ENCODE data around the gene NLN. TPM values are rescaled to one million over a fixed set of nuclear protein-coding genes. Genes with fewer than 3 reads are reported as not detected.

Gene NLN
- total RNA-seq, 1 donor from 2014 or later, result 40.3 TPM

DNA sequence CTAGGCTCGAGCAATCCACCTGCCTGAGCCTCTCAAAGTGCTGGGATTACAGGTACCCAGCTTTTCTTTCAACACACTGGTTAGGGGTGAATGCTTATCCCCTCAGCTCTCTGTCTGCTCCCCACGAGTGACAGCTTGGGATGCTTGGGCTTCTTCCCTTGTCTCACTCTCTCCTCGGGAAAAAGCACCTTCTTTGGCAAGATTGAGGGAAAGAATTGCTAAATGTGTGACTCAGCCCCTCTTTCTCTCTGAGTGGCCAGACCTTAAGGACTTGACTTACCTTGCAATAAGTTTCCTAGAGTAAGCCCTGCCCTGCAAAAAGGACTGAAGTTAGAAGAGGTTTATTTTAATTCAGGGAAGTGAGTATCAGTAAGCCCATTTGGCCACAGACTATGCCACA, 136.3 kb downstream of the NLN start:
- TF ChIP-seq, protein P1, sequence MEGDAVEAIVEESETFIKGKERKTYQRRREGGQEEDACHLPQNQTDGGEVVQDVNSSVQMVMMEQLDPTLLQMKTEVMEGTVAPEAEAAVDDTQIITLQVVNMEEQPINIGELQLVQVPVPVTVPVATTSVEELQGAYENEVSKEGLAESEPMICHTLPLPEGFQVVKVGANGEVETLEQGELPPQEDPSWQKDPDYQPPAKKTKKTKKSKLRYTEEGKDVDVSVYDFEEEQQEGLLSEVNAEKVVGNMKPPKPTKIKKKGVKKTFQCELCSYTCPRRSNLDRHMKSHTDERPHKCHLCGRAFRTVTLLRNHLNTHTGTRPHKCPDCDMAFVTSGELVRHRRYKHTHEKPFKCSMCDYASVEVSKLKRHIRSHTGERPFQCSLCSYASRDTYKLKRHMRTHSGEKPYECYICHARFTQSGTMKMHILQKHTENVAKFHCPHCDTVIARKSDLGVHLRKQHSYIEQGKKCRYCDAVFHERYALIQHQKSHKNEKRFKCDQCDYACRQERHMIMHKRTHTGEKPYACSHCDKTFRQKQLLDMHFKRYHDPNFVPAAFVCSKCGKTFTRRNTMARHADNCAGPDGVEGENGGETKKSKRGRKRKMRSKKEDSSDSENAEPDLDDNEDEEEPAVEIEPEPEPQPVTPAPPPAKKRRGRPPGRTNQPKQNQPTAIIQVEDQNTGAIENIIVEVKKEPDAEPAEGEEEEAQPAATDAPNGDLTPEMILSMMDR (IDR thresholded peaks at IDR 0.05), result no peak
- H3K4me3 Mint-ChIP-seq (ENCODE audit: unreplicated experiment), result no peak overlapping the region
- H3K4me1 Mint-ChIP-seq (ENCODE audit: unreplicated experiment), result peaks cover 18% of the 10 kb centered on the region
- no peaks in the 10 kb centered on the region for H3K9me3 Mint-ChIP-seq (ENCODE audit: unreplicated experiment)
- no peaks in the 10 kb centered on the region for H3K36me3 Mint-ChIP-seq (ENCODE audit: unreplicated experiment)
- DNase-seq (ENCODE audit: extremely low spot score, unreplicated experiment), result no peak
- H3K27me3 Mint-ChIP-seq (ENCODE audit: unreplicated experiment), result no peaks in the 10 kb centered on the region
- no peak overlapping the region for H3K27ac Mint-ChIP-seq (ENCODE audit: unreplicated experiment)

DNA sequence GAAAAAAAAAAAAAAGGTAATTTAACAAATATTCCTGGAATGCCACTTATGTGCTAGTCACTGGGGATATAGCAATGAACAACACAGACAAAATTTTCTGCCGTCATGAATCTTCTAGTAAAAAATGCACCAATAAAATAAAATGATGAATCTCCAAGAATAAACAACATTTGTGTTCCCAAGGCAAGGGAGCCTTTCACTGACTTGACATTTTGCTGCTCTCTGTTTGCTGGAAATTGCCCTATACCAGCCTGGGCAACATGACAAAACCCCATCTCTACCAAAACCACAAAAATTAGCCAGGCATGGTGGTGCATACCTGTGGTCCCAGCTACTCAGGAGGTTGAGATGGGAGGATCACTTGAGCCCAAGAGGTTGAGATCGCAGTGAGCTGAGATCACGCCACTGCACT, 139.8 kb downstream of the NLN start:
- no peaks in the 10 kb centered on the region for H3K36me3 Mint-ChIP-seq (ENCODE audit: unreplicated experiment)

DNA sequence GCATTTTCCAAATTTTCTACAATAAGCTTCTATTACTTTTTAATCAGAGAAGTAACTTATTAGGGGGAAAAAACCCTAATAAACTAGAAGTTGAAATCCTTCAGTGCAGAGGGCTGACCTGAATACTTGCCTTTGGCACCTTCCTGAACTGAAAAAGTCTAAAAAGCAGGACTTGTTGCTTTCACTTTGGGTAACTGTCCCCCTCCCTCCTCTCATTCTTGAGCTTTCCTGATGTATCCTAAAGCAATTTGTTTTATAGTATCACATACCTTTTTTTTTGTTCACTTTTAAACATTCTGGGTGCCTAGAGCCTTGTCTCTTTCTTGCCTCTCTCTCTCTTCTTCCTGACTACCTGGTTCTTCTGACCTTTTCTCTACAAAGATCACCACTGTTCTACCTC, 140.4 kb downstream of the NLN start:
- Mint-ChIP-seq H3K36me3 (ENCODE audit: unreplicated experiment) (no peaks in the 10 kb centered on the region), H3K9me3 (ENCODE audit: unreplicated experiment) (no peaks in the 10 kb centered on the region), H3K27me3 (ENCODE audit: unreplicated experiment) (no peaks in the 10 kb centered on the region), H3K4me3 (ENCODE audit: unreplicated experiment) (peak overlapping the region; percentile 5), H3K4me1 (ENCODE audit: unreplicated experiment) (peaks cover 22% of the 10 kb centered on the region), H3K27ac (ENCODE audit: unreplicated experiment) (peak overlapping the region; percentile 39)
- no peak for DNase-seq (ENCODE audit: extremely low spot score, unreplicated experiment)
- TF ChIP-seq, protein P1 (IDR thresholded peaks at IDR 0.05), result no peak

More for the DNA sequence above, 139.8 kb downstream of the NLN start:
- Mint-ChIP-seq H3K4me3 (ENCODE audit: unreplicated experiment) (peak overlapping the region; percentile 7), H3K27me3 (ENCODE audit: unreplicated experiment) (no peaks in the 10 kb centered on the region), H3K9me3 (ENCODE audit: unreplicated experiment) (no peaks in the 10 kb centered on the region), H3K27ac (ENCODE audit: unreplicated experiment) (peak overlapping the region; percentile 39), H3K4me1 (ENCODE audit: unreplicated experiment) (peaks cover 18% of the 10 kb centered on the region)
- no peak for DNase-seq (ENCODE audit: extremely low spot score, unreplicated experiment)
- TF ChIP-seq, protein P1 (IDR thresholded peaks at IDR 0.05), result no peak

DNA sequence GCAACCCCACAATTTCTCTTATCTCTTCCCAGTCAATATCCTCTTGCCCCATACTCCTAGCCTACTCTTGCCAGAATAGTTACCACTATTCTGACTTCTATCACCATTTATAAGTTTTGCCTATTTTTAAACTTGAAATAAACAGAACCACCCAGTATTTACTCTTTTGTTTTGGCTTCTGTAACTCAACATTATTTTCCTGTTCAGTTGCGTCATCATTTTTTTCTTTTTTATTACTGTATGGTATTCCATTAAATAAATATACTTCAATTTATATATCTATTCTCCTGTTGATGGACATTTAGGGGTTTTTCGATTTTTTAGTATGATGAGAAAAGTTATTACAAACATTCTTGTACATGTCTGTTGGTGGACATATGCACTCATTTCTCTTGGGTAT, 141.7 kb downstream of the NLN start:
- Mint-ChIP-seq H3K4me3 (ENCODE audit: unreplicated experiment) (no peak overlapping the region), H3K36me3 (ENCODE audit: unreplicated experiment) (no peaks in the 10 kb centered on the region), H3K27ac (ENCODE audit: unreplicated experiment) (no peak overlapping the region), H3K4me1 (ENCODE audit: unreplicated experiment) (peaks cover 28% of the 10 kb centered on the region), H3K27me3 (ENCODE audit: unreplicated experiment) (no peaks in the 10 kb centered on the region), H3K9me3 (ENCODE audit: unreplicated experiment) (no peaks in the 10 kb centered on the region)
- DNase-seq (ENCODE audit: extremely low spot score, unreplicated experiment), result no peak
- TF ChIP-seq, protein P1 (IDR thresholded peaks at IDR 0.05), result no peak

DNA sequence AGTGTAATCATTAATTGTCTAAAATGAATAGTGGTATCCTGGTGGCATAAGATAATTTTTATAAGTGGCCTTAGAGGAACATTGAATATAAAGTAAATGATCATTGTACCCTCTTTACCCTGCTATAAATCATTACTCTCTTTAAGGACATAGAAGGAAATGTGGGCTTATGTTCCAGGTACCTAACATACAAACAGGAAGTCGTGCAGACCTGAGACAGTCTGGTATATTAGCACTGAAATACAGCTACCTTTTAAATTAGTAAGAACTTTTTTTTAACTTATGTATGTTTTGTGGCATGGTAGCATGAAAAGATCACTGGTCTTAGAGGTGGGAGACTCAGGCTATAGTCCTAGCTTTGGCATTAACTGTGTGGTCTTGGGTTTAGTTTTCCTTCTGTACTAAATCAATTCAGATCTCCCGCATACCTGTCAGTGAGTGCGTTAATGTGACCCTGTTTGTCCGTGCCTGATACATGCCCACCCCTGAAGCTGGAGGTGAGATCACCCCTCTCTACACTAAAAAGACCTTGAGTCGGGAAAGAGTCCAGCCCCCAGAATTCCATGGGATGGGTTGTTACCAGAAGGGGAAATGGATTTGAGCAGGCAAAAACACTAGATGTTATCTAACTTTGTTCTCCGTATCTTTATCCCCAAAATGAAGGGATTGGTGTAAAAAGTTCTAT, 145.0 kb downstream of the NLN start:
- Mint-ChIP-seq H3K4me1 (ENCODE audit: unreplicated experiment) (peaks cover 21% of the 10 kb centered on the region), H3K36me3 (ENCODE audit: unreplicated experiment) (no peaks in the 10 kb centered on the region), H3K4me3 (ENCODE audit: unreplicated experiment) (no peak overlapping the region), H3K27me3 (ENCODE audit: unreplicated experiment) (no peaks in the 10 kb centered on the region), H3K9me3 (ENCODE audit: unreplicated experiment) (no peaks in the 10 kb centered on the region), H3K27ac (ENCODE audit: unreplicated experiment) (no peak overlapping the region)
- TF ChIP-seq, protein P1 (IDR thresholded peaks at IDR 0.05), result no peak
- no peak for DNase-seq (ENCODE audit: extremely low spot score, unreplicated experiment)
